GM19035 (cell line): Measurements from ENCODE around the gene CREB3.
A peak's percentile ranks its signal among the peaks of the same experiment; 100 is the strongest.

Source experiments
- ATAC-seq: cut with Tn5 transposase; IDR thresholded peaks from one replicate; pipeline ENCODE4 v1.9.1; 2021; ENCODE audit not compliant: unreplicated experiment

CREB3 gene

DNA sequence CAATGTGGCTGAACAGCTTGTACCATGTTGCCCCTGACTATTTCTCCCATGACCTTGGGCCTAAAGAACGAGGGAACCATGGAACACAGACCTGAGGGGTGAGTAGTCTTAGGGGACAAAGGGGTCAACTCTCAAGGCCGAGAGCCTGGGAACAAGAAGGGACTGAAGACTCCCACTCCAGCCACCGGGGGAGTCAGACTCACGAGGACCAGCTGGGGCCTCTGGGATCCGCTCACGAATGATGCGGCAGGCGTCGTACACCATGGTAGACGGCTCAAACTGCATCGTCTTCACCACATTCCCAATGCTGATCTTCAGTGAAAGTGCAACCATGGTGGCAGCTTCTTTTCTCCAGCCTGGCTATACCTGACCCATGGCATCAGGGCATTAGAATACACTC, 7.1 kb upstream of the CREB3 start:
- no peak for ATAC-seq

- no peak for ATAC-seq
Observed at GRCh38 chr9:35726931-35727330, 5.5 kb upstream of the CREB3 start.

DNA sequence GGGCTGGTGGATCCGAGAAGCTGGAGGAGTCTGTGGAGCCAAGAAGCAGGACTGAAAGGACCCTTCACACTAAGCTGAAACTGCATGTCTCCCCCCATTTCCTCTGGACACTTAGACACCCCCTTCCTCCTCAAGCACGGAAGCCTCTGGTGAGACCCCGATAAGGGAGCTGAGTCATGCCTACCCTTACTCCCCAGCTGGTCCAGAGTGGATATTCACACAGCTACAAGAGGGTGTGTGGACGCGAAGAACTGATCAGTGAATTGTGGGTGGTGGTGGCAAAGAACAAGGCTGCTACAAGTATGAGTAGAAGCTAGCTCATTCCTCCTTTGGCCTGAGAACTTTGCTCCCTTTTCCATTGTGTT, 4.8 kb upstream of the CREB3 start:
- ATAC-seq, result no peak

- ATAC-seq, result no peak
Observed at GRCh38 chr9:35728041-35728971, 4.2 kb upstream of the CREB3 start.

- no peak for ATAC-seq
Observed at GRCh38 chr9:35729101-35729500, 3.4 kb upstream of the CREB3 start.

GRCh38 chr9:35729700-35730485, 2.6 kb upstream of the CREB3 start:
- no peak for ATAC-seq

- no peak for ATAC-seq
Observed at GRCh38 chr9:35730486-35730854, 2.0 kb upstream of the CREB3 start.

- no peak for ATAC-seq
Observed at GRCh38 chr9:35731415-35732184, 866 bp upstream of the CREB3 start.

- peak; percentile 12 for ATAC-seq
Observed at GRCh38 chr9:35732800-35733541, 505 bp downstream of the CREB3 start.

GRCh38 chr9:35734096-35734495, 1.6 kb downstream of the CREB3 start:
- no peak for ATAC-seq

DNA sequence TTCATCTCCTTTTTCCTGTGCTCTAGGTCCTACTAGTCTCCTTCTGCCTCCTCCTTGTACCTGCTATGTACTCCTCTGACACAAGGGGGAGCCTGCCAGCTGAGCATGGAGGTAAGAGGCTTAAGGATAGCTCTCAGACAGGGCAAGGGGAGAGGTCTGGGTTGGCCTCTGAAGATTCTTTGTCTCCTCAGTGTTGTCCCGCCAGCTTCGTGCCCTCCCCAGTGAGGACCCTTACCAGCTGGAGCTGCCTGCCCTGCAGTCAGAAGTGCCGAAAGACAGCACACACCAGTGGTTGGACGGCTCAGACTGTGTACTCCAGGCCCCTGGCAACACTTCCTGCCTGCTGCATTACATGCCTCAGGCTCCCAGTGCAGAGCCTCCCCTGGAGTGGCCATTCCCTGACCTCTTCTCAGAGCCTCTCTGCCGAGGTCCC, 3.8 kb downstream of the CREB3 start:
- no peak for ATAC-seq

DNA sequence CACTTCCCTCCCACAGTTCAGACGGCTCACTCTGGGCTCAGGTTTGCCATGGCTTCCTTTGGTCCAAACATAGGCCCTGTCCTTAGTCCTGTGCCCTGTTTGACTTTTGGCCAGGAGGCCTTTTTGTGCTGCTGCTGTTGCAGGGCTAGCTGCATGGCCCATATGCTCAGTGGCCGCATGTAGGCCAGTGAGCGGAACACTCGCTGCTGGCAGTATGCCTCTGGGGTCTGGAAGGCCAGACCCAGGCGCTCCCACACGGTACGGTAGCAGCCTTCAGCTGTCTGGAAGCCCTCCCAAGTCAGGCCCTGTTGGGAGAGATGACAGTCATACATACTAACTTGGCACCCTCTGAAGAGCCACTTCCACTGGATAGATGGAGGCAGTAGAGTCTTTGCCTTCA, 4.7 kb downstream of the CREB3 start:
- no peak for ATAC-seq

DNA sequence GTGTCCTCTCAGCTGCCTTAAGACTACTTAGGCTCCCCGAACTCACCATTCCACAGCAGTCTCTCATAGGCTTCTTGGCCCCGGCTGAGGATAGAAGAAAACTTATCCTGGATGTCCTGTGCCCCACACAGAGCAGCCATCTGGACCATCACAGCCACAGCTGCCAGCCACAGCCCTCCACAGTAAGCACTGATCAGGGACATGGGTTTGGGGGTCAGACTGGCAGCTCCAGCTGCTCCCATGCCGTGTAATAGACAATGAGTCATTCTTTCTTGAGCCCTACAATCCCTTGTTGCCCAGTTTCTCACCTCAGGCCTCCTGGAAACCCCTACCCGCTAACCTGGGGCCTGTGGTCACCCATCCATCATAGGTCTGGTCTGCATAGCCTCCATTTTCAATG, 5.7 kb downstream of the CREB3 start:
- no peak for ATAC-seq

GRCh38 chr9:35738924-35739323, 6.5 kb downstream of the CREB3 start:
- no peak for ATAC-seq

DNA sequence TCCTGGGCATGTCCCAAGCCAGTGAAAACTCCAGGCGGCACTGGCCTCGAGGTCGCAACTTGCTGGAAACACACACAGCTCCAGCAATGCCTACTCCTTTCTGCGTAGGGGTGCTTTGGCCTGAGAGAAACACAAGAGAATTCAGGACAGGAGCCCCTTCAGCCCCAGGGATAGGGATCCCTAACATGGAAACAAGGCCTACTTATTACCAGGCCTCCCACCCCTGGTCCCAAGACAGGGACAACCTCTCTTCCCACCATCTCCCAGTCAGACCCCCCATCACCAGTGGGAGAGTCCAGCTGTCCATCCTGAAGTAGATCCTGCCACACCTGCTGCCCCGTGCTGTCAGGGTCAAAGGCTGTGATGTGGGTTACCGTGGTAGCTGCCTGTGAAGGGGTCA, 7.8 kb downstream of the CREB3 start:
- ATAC-seq, result no peak

GRCh38 chr9:35741740-35742139, 9.3 kb downstream of the CREB3 start:
- no peak for ATAC-seq

GRCh38 chr9:35743452-35743851, 11.0 kb downstream of the CREB3 start:
- no peak for ATAC-seq

GRCh38 chr9:35743880-35744518, 11.5 kb downstream of the CREB3 start:
- ATAC-seq, result no peak

GRCh38 chr9:35745569-35745968, 13.1 kb downstream of the CREB3 start:
- ATAC-seq, result no peak

DNA sequence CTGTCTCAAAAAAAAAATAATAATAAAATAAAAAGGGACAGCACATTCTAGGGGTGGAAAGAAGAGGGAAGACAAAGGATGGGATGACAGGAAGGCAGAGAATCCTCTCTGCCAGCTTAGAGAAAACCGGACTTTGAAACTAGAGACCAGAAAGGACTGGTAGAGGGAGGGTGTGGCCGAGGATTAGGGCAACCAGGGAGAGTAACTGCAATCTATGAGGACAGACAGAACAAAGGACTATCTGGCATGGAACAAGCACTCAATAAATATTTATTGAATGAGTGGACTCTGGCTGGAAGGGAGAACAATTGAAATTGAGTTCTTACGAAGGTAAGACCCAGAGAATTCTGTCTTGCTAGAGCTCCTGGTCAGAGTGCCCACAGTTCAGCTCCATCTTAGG, 14.1 kb downstream of the CREB3 start:
- ATAC-seq, result no peak
